H1 (cell line): ENCODE results near the gene EEF1AKMT3. TPM values are rescaled to one million over a fixed set of nuclear protein-coding genes. Genes with fewer than 3 reads are reported as not detected.

Source experiments
- CTCF ChIA-PET: fragments of 300-600 bp; sonication (Branson Sonifier 250); formaldehyde crosslinking; loops from one replicate; lab custom pipeline; 2021; ENCODE audit not compliant: partially characterized antibody; lab: Charles Lee
- POLR2A ChIA-PET: fragments of 300-600 bp; sonication (Branson Sonifier 250); formaldehyde crosslinking; loops from one replicate; lab custom pipeline; 2021; ENCODE audit warnings: inconsistent platforms; ENCODE audit not compliant: partially characterized antibody; lab: Charles Lee
- DNase-seq, 2 experiments: peaks; one replicate each; pipeline versions ENCODE4 v3.0.0 to v3.0.0-alpha.2; 2010 to 2022; ENCODE audit warnings: low spot score in 2 of 2, low read depth in 1 of 2, mixed read lengths in 1 of 2
- FAIRE-seq: peaks from 2 replicates; lab custom pipeline; 2011; peaks lifted over from hg19 to GRCh38; lab: Jason Lieb, UNC
- H2AFZ ChIP-seq: 2 replicates; pipeline ENCODE4 v1.8.1; 2012; ENCODE audit warnings: low read length, inconsistent platforms
- H2AK5ac ChIP-seq: 2 replicates; pipeline ENCODE4 v1.6.1; 2013; ENCODE audit warnings: low read depth, low read length
- H2BK120ac ChIP-seq: replicated peaks from 2 replicates; pipeline ENCODE3; 2013; ENCODE audit warnings: low read depth, low read length, inconsistent platforms
- H2BK12ac ChIP-seq: 2 replicates; pipeline ENCODE4 v1.6.1; 2013; ENCODE audit warnings: low read depth, low read length
- H2BK15ac ChIP-seq: 2 replicates; pipeline ENCODE4 v1.6.1; 2013; ENCODE audit warnings: low read length
- H2BK20ac ChIP-seq: 2 replicates; pipeline ENCODE4 v1.6.1; 2013; ENCODE audit warnings: low read length
- H2BK5ac ChIP-seq: 2 replicates; pipeline ENCODE4 v1.6.1; 2013; ENCODE audit warnings: low read depth, low read length
- H3K14ac ChIP-seq: 2 replicates; pipeline ENCODE4 v1.6.1; 2013; ENCODE audit warnings: inconsistent platforms; ENCODE audit not compliant: insufficient read length
- H3K18ac ChIP-seq: 2 replicates; pipeline ENCODE4 v1.6.1; 2013; ENCODE audit warnings: low read length; ENCODE audit errors: extremely low read depth
- H3K23ac ChIP-seq: 2 replicates; pipeline ENCODE4 v1.6.1; 2013; ENCODE audit warnings: inconsistent platforms; ENCODE audit not compliant: insufficient read length
- H3K23me2 ChIP-seq: 2 replicates; pipeline ENCODE4 v1.6.1; 2013; ENCODE audit warnings: low read depth, low read length
- H3K27ac ChIP-seq: 2 replicates; pipeline ENCODE4 v1.6.1; 2011; ENCODE audit warnings: low read depth, low read length, inconsistent platforms
- H3K27me3 ChIP-seq, 4 experiments: replicated peaks in 1 of 4; 1 replicate in 1 of 4; 2 replicates in 3 of 4; pipeline versions ENCODE4 v1.6.1 to v1.8.1; 2011 to 2013; ENCODE audit warnings: low read length in 3 of 4, mild to moderate bottlenecking in 3 of 4, inconsistent platforms in 2 of 4, mixed read lengths in 2 of 4, moderate library complexity in 1 of 4; ENCODE audit not compliant: control insufficient read depth in 3 of 4, insufficient read depth in 3 of 4; ENCODE audit errors: extremely low read depth in 1 of 4
- H3K36me3 ChIP-seq, 4 experiments: 2 replicates each; pipeline versions ENCODE4 v1.6.1 to v1.8.1; 2011 to 2013; ENCODE audit warnings: mild to moderate bottlenecking in 4 of 4, low read length in 3 of 4, moderate library complexity in 2 of 4, control low read depth in 1 of 4, inconsistent platforms in 1 of 4; ENCODE audit not compliant: insufficient read depth in 4 of 4, control insufficient read depth in 2 of 4
- H3K4ac ChIP-seq: replicated peaks from 2 replicates; pipeline ENCODE3; 2013; ENCODE audit warnings: low read length, low read depth, mixed read lengths, inconsistent platforms; ENCODE audit not compliant: insufficient read length
- H3K4me1 ChIP-seq, 4 experiments: replicated peaks in 1 of 4; 1 replicate in 1 of 4; 2 replicates in 3 of 4; pipeline versions ENCODE4 v1.6.1 to v1.8.1; 2011 to 2013; ENCODE audit warnings: low read length in 3 of 4, inconsistent platforms in 2 of 4, mixed read lengths in 1 of 4; ENCODE audit not compliant: insufficient read depth in 4 of 4, control insufficient read depth in 3 of 4
- H3K4me2 ChIP-seq, 2 experiments: 2 replicates each; pipeline versions ENCODE4 v1.6.1 to v1.8.1; 2011 to 2013; ENCODE audit warnings: low read depth in 2 of 2, low read length in 2 of 2, control low read depth in 1 of 2, inconsistent platforms in 1 of 2, mild to moderate bottlenecking in 1 of 2; ENCODE audit not compliant: insufficient read depth in 1 of 2
- H3K4me3 ChIP-seq, 4 experiments: fragments of 200-600, 300-600 bp in 1 of 4; sonication (generic), shearing (Covaris generic), sonication (Bioruptor Twin) in 1 of 4; 2 replicates each; pipeline versions ENCODE4 v1.5.1 to v1.8.1; 2011 to 2016; ENCODE audit warnings: low read length in 4 of 4, low read depth in 3 of 4, control low read depth in 2 of 4, inconsistent platforms in 2 of 4, mild to moderate bottlenecking in 2 of 4, mixed read lengths in 1 of 4, moderate library complexity in 1 of 4; ENCODE audit not compliant: insufficient read depth in 2 of 4; ENCODE audit errors: extremely low read depth in 1 of 4
- H3K56ac ChIP-seq: replicated peaks from 2 replicates; pipeline ENCODE3; 2013; ENCODE audit warnings: low read depth, mild to moderate bottlenecking, mixed read lengths, low read length, inconsistent platforms; ENCODE audit not compliant: insufficient read length
- H3K79me1 ChIP-seq: 2 replicates; pipeline ENCODE4 v1.6.1; 2013; ENCODE audit warnings: low read depth, low read length, control low read depth
- H3K79me2 ChIP-seq, 2 experiments: 2 replicates each; pipeline versions ENCODE4 v1.6.1 to v1.8.1; 2012 to 2013; ENCODE audit warnings: low read length in 2 of 2, mild to moderate bottlenecking in 2 of 2, inconsistent platforms in 1 of 2; ENCODE audit not compliant: insufficient read depth in 2 of 2, control insufficient read depth in 1 of 2
- H3K9ac ChIP-seq, 4 experiments: replicated peaks in 1 of 4; 1 replicate in 1 of 4; 2 replicates in 3 of 4; pipeline versions ENCODE4 v1.6.1 to v1.8.1; 2011 to 2013; ENCODE audit warnings: low read depth in 3 of 4, low read length in 3 of 4, control low read depth in 2 of 4, mild to moderate bottlenecking in 2 of 4, moderate library complexity in 2 of 4, inconsistent platforms in 1 of 4; ENCODE audit errors: extremely low read depth in 1 of 4
- H3K9me3 ChIP-seq, 2 experiments: 2 replicates each; pipeline versions ENCODE4 v1.6.1 to v1.8.1; 2012 to 2013; ENCODE audit warnings: mild to moderate bottlenecking in 2 of 2, moderate library complexity in 2 of 2, control low read depth in 1 of 2, inconsistent platforms in 1 of 2, low read depth in 1 of 2, low read length in 1 of 2, mixed read lengths in 1 of 2; ENCODE audit not compliant: insufficient read depth in 2 of 2
- H4K20me1 ChIP-seq, 2 experiments: replicated peaks in 1 of 2; 2 replicates each; pipeline versions ENCODE3 to v1.8.1; 2011 to 2013; ENCODE audit warnings: inconsistent platforms in 2 of 2, low read length in 2 of 2, mild to moderate bottlenecking in 1 of 2; ENCODE audit not compliant: insufficient read depth in 2 of 2, control insufficient read depth in 1 of 2
- H4K5ac ChIP-seq: 2 replicates; pipeline ENCODE4 v1.6.1; 2013; ENCODE audit warnings: low read length, low read depth, mixed read lengths, inconsistent platforms; ENCODE audit not compliant: insufficient read length
- H4K8ac ChIP-seq: 2 replicates; pipeline ENCODE4 v1.8.0; 2013; ENCODE audit warnings: mild to moderate bottlenecking, moderate library complexity, low read length, inconsistent platforms; ENCODE audit not compliant: insufficient read depth; ENCODE audit errors: extremely low read depth
- H4K91ac ChIP-seq: replicated peaks from 2 replicates; pipeline ENCODE3; 2013; ENCODE audit warnings: low read length, mixed read lengths, inconsistent platforms; ENCODE audit not compliant: insufficient read length
- ASH2L ChIP-seq: fragments of 200-600, 300-600 bp; sonication (generic); IDR thresholded peaks from one replicate; pipeline ENCODE4 v1.7.1; 2017; ENCODE audit warnings: low read length
- MAFK ChIP-seq: IDR thresholded peaks from 2 replicates; pipeline ENCODE4 v1.6.1; 2012; ENCODE audit warnings: low read depth, mild to moderate bottlenecking, improper control_type of control experiment, low read length
- TEAD4 ChIP-seq: IDR thresholded peaks from 2 replicates; pipeline ENCODE4 v1.6.1; 2012; ENCODE audit warnings: low read depth, low read length, inconsistent platforms, mixed read lengths
- WGBS, 2 experiments: shearing (Covaris generic) in 1 of 2; methylation state at CpG; one replicate each; pipeline versions ENCODE4 v1.1.6 to v1.1.7; 2013 to 2015; ENCODE audit warnings: low lambda C conversion rate in 2 of 2, mixed read lengths in 2 of 2, inconsistent platforms in 1 of 2, low coverage in 1 of 2, missing lambda C conversion rate in 1 of 2; ENCODE audit not compliant: insufficient replicate concordance in 2 of 2, insufficient coverage in 1 of 2, insufficient read length in 1 of 2; ENCODE audit errors: extremely low coverage in 1 of 2, missing lambda C conversion rate in 1 of 2; 5-methylcytosine and 5-hydroxymethylcytosine counted together
- polyA plus RNA-seq, 7 experiments: library from polyadenylated mRNA; depleted of rRNA in 3 of 7; stranded (reverse) in 5 of 7; unstranded in 2 of 7; fragments of >200 nt in 5 of 7; fragments of 200-250 nt in 2 of 7; gene quantifications; 1 replicate in 5 of 7; 2 replicates in 1 of 7; 4 replicates in 1 of 7; pipeline versions ENCODE4 v1.2.1 to v1.2.3, GENCODE V29; 2011 to 2013; ENCODE audit warnings: missing spikeins in 2 of 7, mixed read lengths in 2 of 7
- total RNA-seq: library from RNA; stranded (reverse); fragmentation: NEBNext Ultra II Directional; extraction: Animal tissue kit (Norgen Biotek cat#: 25700); gene quantifications from 2 replicates; pipeline ENCODE4 v1.2.1, GENCODE V29; 2021

Gene EEF1AKMT3
- total and polyA plus RNA-seq, 2 of the 8 experiments (the other 6 are each of a cell fraction or from before 2014, with no cell fraction given): 3.1 to 4.4 TPM

DNA sequence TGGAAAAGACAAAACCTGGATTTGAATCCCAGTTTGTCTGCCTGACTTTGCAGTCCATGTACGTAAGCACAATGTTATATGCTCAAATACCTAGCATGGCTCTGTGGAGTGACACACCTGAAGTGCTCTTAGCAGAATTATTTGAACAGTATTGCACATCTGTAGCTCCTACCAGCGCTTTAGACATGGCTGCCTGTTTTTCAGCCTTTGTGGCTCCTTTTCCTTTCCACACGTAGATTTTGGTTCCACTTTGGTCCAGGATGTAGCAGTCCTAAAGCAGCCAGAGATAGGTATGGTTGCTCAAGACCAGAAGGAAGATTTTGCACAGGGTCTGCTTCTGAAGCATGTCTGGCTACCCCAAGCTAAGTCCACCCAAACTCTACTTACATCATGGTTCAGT lies 37.0 kb downstream of the EEF1AKMT3 start:
- Histone ChIP-seq H3K23ac (no peak overlapping the region), H3K4ac (no peak overlapping the region), H3K23me2 (no peaks in the 10 kb centered on the region), H3K9me3 (no peaks in the 10 kb centered on the region), H3K27me3 (no peaks in the 10 kb centered on the region), H2BK12ac (no peak overlapping the region), H4K20me1 (no peaks in the 10 kb centered on the region), H3K14ac (no peak overlapping the region), H2AK5ac (no peak overlapping the region), H3K79me1 (no peaks in the 10 kb centered on the region), H3K4me3 (no peak overlapping the region), H3K27ac (no peak overlapping the region), H3K4me2 (no peak overlapping the region), H2BK5ac (no peak overlapping the region), H3K36me3 (peaks cover 0 to 3% (median 0%) of the 10 kb centered on the region in 4 experiments; a peak in 3 of 8 replicates), H2AFZ (no peak overlapping the region), H4K91ac (no peak overlapping the region), H3K56ac (no peak overlapping the region), H3K79me2 (no peaks in the 10 kb centered on the region), H4K8ac (no peak overlapping the region), H3K18ac (no peak overlapping the region), H4K5ac (no peak overlapping the region)
- ChIA-PET POLR2A (interaction anchor here (1.4 to 2.8 kb wide), 4 partner anchors 9 to 45 kb away, joined by 3 to 10 read pairs (median 4); partner anchors contain the start of gene AVIL), CTCF (interaction anchor here (0.9 to 2.9 kb wide), 5 partner anchors 16 to 97 kb away, joined by 3 to 9 read pairs (median 4); no protein-coding TSS in a partner anchor)
- TF ChIP-seq MAFK (no peak), ASH2L (no peak), TEAD4 (no peak)
- TF ChIP-seq, all 59 proteins: peak for 0
- H3K4me1 ChIP-seq: no peaks in the 10 kb centered on the region
- no peak overlapping the region for H2BK20ac ChIP-seq
- no peak overlapping the region for H3K9ac ChIP-seq
- FAIRE-seq (no peak), DNase-seq (no peak)
- no peak overlapping the region for H2BK120ac ChIP-seq
- 79% methylated on average over 3 of the region's 3 CpGs; no CpG with 5 or more reads in 1 of the 2 experiments for WGBS, 2 experiments
- no peak overlapping the region for H2BK15ac ChIP-seq
